Stimulated activated naive CD8-positive, alpha-beta T cell treated with anti-CD3 and anti-CD28 coated beads, Interleukin-15, Interleukin-2, amounts not matched to agents 100 ng/mL and 50 ng/mL, for 24 hours (primary cell): Measurements from ENCODE around the gene LPP.

ENCODE experiments used
- H3K27ac Mint-ChIP-seq: one replicate; pipeline ENCODE4 v1.8.0; 2021; ENCODE audit warnings: mild to moderate bottlenecking, mixed read lengths
- H3K27me3 Mint-ChIP-seq: one replicate; pipeline ENCODE4 v1.8.0; 2021; ENCODE audit warnings: mixed read lengths
- H3K36me3 Mint-ChIP-seq: one replicate; pipeline ENCODE4 v1.8.0; 2021; ENCODE audit warnings: low read depth, mixed read lengths
- H3K4me1 Mint-ChIP-seq: one replicate; pipeline ENCODE4 v1.8.0; 2021; ENCODE audit warnings: low read depth, mixed read lengths
- H3K4me3 Mint-ChIP-seq: one replicate; pipeline ENCODE4 v1.8.0; 2021; ENCODE audit warnings: mild to moderate bottlenecking, mixed read lengths
- H3K9me3 Mint-ChIP-seq: one replicate; pipeline ENCODE4 v1.8.0; 2021; ENCODE audit warnings: mixed read lengths

Gene LPP

GRCh38 chr3:188278717-188279324 lies 124.9 kb downstream of the LPP start:
- Mint-ChIP-seq H3K4me3 (no peak overlapping the region), H3K4me1 (peaks cover 20% of the 10 kb centered on the region)

DNA sequence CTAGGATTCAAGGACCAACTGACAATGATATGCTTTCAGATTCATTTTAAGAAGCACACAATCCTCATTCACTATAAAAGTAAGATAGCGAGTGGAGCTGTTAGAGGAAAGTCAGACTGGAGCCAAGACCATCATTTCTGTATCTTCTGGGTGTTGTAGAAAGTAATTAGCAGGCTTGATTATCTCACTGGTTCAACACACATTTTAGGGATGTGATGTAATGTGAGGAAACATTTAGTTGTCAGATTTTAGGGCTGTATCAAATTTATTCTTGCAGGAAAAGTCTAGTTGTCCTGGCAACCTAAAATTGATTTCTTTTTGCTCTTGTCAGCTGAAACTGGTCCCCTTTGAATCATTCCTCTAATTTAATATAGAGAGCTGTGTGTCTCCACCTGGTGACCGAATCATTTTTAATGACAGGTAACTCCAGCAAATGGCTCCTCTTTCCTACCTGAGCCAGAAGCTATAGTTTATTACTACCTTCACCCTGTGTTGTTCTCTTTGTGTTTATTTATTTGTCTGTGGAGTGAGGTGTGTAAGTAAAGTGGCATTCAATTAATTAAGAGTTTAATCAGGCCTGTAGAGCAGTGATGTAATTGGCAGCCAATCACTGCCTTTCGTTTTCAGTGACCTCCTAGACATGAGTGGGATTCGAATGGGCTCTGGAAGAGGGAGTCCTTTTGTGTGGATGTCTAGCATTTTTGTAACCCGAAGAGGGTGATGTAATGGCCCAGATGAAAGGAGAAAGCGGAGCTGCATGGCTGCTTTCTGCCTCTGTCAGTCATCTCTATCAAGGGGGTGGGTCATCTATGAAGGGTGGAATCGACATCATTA lies 125.8 kb downstream of the LPP start:
- no peak overlapping the region for H3K27ac Mint-ChIP-seq
- H3K4me3 Mint-ChIP-seq: no peak overlapping the region
- H3K4me1 Mint-ChIP-seq: peaks cover 25% of the 10 kb centered on the region
- H3K36me3 Mint-ChIP-seq: peaks cover 5% of the 10 kb centered on the region
- H3K27me3 Mint-ChIP-seq: no peaks in the 10 kb centered on the region
- no peaks in the 10 kb centered on the region for H3K9me3 Mint-ChIP-seq

More at GRCh38 chr3:188278717-188279324, 124.9 kb downstream of the LPP start:
- Mint-ChIP-seq H3K27me3 (no peaks in the 10 kb centered on the region), H3K9me3 (no peaks in the 10 kb centered on the region), H3K36me3 (peaks cover 5% of the 10 kb centered on the region), H3K27ac (no peak overlapping the region)

GRCh38 chr3:188280627-188281026 lies 126.7 kb downstream of the LPP start:
- H3K36me3 Mint-ChIP-seq: peaks cover 5% of the 10 kb centered on the region
- H3K9me3 Mint-ChIP-seq: no peaks in the 10 kb centered on the region
- H3K27me3 Mint-ChIP-seq: no peaks in the 10 kb centered on the region
- H3K27ac Mint-ChIP-seq: no peak overlapping the region
- peaks cover 34% of the 10 kb centered on the region for H3K4me1 Mint-ChIP-seq
- no peak overlapping the region for H3K4me3 Mint-ChIP-seq

DNA sequence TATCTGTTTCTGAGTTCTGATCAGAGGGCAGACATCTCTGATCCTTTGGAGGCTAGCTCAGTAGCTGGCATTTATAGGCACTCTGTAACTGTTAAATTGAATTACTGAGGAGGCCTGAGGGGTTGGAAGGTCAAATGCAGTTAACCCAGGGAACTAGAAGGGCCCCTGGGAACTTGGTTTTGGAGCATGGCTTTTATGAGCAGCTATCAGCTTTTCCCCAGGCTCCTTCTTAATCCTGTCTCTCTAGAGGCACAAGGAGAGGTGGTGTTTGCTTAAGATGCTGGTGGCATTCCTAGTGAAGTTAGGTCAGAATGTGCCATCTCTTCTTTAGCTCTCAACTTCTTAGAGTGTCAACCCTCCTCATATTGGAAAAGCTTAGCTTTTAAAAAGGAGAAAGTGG lies 128.9 kb downstream of the LPP start:
- peaks cover 51% of the 10 kb centered on the region for H3K4me1 Mint-ChIP-seq
- no peaks in the 10 kb centered on the region for H3K27me3 Mint-ChIP-seq
- H3K27ac Mint-ChIP-seq: no peak overlapping the region
- no peaks in the 10 kb centered on the region for H3K9me3 Mint-ChIP-seq
- no peaks in the 10 kb centered on the region for H3K36me3 Mint-ChIP-seq
- H3K4me3 Mint-ChIP-seq: no peak overlapping the region

GRCh38 chr3:188283347-188283746 lies 129.4 kb downstream of the LPP start:
- Mint-ChIP-seq H3K27me3 (no peaks in the 10 kb centered on the region), H3K9me3 (no peaks in the 10 kb centered on the region), H3K4me1 (peaks cover 54% of the 10 kb centered on the region), H3K27ac (peak overlapping the region; percentile 9), H3K4me3 (no peak overlapping the region), H3K36me3 (no peaks in the 10 kb centered on the region)

- Mint-ChIP-seq H3K4me1 (peaks cover 56% of the 10 kb centered on the region), H3K9me3 (no peaks in the 10 kb centered on the region), H3K36me3 (no peaks in the 10 kb centered on the region), H3K27me3 (no peaks in the 10 kb centered on the region), H3K4me3 (peak overlapping the region; percentile 21), H3K27ac (peak overlapping the region; percentile 85)
Observed at GRCh38 chr3:188284455-188285212, 130.7 kb downstream of the LPP start.

GRCh38 chr3:188286087-188286513 lies 132.1 kb downstream of the LPP start:
- Mint-ChIP-seq H3K9me3 (no peaks in the 10 kb centered on the region), H3K4me1 (peaks cover 55% of the 10 kb centered on the region), H3K27ac (peak overlapping the region; percentile 26), H3K36me3 (peaks cover 11% of the 10 kb centered on the region), H3K4me3 (peak overlapping the region; percentile 12), H3K27me3 (no peaks in the 10 kb centered on the region)

GRCh38 chr3:188287339-188287738 lies 133.4 kb downstream of the LPP start:
- no peak overlapping the region for H3K4me3 Mint-ChIP-seq
- H3K27ac Mint-ChIP-seq: no peak overlapping the region
- peaks cover 11% of the 10 kb centered on the region for H3K36me3 Mint-ChIP-seq
- no peaks in the 10 kb centered on the region for H3K27me3 Mint-ChIP-seq
- H3K9me3 Mint-ChIP-seq: no peaks in the 10 kb centered on the region
- peaks cover 65% of the 10 kb centered on the region for H3K4me1 Mint-ChIP-seq

DNA sequence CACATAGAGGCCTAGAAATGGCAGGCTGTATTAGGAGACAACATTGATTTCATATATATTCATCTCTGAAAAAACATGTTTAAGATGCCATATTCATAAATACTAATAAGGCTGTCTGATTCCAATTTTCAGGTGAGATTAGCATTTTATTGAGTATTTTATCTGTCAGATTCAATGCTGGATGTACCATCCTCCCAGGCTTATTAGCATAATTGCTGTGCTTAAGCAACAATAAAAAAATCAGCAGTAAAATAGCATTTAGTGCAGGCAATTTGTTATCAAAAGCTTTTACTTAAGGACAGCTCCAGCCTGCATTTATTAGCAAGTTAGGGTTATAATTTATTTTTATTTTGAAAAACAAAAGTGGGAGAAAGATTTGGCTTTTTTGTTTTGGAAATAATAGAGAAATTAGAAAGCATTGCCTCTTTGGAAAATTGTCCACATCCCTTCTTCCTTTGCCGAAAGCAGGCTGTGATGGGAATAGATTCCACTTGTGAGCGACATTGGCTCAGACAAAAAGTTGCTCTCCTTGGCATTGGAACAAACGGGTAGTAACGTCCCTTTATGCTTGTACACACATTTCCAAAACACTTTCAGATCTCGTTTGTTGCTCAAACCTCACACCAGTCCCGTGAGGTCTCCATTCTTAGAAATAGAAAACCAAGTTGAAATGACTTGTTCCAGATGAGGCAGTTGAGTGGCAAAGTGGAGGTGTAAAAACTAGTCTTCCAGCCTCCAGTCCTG lies 134.0 kb downstream of the LPP start:
- Mint-ChIP-seq H3K27me3 (no peaks in the 10 kb centered on the region), H3K9me3 (no peaks in the 10 kb centered on the region), H3K27ac (no peak overlapping the region), H3K4me3 (no peak overlapping the region), H3K4me1 (peaks cover 63% of the 10 kb centered on the region), H3K36me3 (peaks cover 11% of the 10 kb centered on the region)

DNA sequence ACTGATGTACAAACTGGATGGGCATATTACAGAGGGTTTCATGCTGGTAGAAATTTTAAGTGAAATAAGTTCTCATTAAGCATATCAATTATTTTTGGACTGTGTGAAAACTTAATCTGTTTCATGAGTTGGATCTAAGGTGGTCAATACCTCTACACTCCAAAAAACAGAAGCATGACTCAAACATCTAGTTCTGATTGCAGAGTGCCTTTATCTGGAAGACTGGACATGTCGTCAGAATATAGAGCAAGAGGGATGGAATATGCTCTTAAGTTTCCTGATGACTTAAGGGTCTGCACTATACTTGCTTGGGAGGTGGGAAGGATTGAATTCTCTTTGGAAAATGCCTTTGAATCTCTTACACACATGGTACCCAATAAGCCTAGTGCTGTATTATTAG lies 138.3 kb downstream of the LPP start:
- Mint-ChIP-seq H3K27me3 (no peaks in the 10 kb centered on the region), H3K9me3 (no peaks in the 10 kb centered on the region), H3K4me3 (no peak overlapping the region), H3K36me3 (peaks cover 18% of the 10 kb centered on the region), H3K4me1 (peaks cover 68% of the 10 kb centered on the region), H3K27ac (no peak overlapping the region)

DNA sequence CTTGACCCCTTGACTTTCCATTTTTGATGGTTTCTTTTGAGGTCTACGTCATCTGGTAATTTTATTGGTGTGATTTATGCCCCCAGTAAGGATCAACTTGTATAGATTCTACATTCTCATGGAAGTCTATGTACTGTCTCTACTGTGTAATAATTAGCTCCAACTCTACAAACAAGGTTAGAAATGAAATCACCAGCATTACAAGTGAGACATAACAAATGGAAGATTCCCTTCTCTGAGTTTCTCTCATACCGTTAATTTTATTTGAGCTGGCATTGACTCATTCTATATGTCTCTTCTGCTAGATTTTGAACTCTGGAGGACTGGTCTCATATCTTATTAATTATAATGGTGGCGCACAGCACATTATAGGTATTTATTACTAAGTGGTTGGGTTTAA lies 138.9 kb downstream of the LPP start:
- Mint-ChIP-seq H3K27ac (no peak overlapping the region), H3K9me3 (no peaks in the 10 kb centered on the region), H3K27me3 (no peaks in the 10 kb centered on the region), H3K36me3 (peaks cover 20% of the 10 kb centered on the region), H3K4me3 (no peak overlapping the region), H3K4me1 (peaks cover 70% of the 10 kb centered on the region)

DNA sequence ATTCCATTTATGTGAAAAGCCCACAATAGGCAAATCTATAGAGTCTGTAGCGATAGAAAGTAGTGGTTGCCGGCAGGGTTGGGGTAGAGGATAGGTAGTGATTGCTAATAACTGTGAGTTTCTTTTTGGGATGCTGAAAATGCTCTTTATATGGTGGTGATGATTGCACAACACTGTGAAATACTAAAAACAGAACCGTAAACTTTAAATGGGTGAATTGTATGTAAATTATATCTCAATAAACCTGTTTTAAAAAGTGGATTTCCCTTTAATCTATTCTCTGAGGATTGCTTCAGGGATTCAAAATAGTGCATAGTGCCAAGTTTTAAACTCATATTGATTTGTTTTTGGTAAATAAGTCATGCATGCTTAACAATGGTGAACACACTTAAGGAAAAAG lies 140.2 kb downstream of the LPP start:
- H3K4me3 Mint-ChIP-seq: no peak overlapping the region
- H3K27ac Mint-ChIP-seq: no peak overlapping the region

GRCh38 chr3:188294823-188295487 lies 141.0 kb downstream of the LPP start:
- H3K9me3 Mint-ChIP-seq: no peaks in the 10 kb centered on the region
- no peak overlapping the region for H3K4me3 Mint-ChIP-seq
- no peaks in the 10 kb centered on the region for H3K27me3 Mint-ChIP-seq
- peaks cover 86% of the 10 kb centered on the region for H3K4me1 Mint-ChIP-seq
- H3K36me3 Mint-ChIP-seq: peaks cover 20% of the 10 kb centered on the region
- peak overlapping the region; percentile 20 for H3K27ac Mint-ChIP-seq

More for the DNA sequence above, 140.2 kb downstream of the LPP start:
- Mint-ChIP-seq H3K36me3 (peaks cover 20% of the 10 kb centered on the region), H3K27me3 (no peaks in the 10 kb centered on the region), H3K9me3 (no peaks in the 10 kb centered on the region), H3K4me1 (peaks cover 77% of the 10 kb centered on the region)

DNA sequence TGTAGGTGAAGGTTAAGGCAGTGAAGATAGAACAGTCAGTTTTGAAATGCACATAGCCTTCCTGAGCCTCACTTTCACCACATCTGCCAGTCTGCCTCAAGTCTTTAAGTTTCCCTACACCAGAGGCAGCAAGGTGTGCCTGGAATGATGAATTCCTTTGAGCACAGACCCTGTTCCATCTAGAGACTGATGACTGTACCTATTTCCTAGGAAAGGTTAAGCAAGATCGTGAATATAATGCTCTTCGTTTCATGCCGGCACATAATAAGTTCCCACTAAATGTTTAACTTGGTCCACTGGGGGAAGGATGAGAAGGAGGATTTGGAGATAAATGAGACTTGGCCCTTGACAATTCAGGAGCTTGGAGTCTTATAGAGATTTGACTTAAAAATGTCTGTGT lies 141.9 kb downstream of the LPP start:
- Mint-ChIP-seq H3K4me3 (no peak overlapping the region), H3K9me3 (no peaks in the 10 kb centered on the region), H3K4me1 (peaks cover 91% of the 10 kb centered on the region), H3K27ac (no peak overlapping the region), H3K36me3 (peaks cover 11% of the 10 kb centered on the region), H3K27me3 (no peaks in the 10 kb centered on the region)
